OCI-LY7 (cell line): Measurements from ENCODE around the gene ZNF519.
"Not testable (repeated sequence)": the region's sequence is repeated elsewhere in the genome, so short reads cannot be mapped to it uniquely, and the experiment has no call there.

Experiments
- EZH2phosphoT487 ChIP-seq: fragments of 200-600 bp; sonication (generic); IDR thresholded peaks from 2 replicates; pipeline ENCODE4 v1.6.1; 2018; ENCODE audit warnings: low read depth, borderline replicate concordance, mild to moderate bottlenecking, mixed run types, antibody characterized with exemption, low read length, moderate library complexity, mixed read lengths
- TF ChIP-seq, protein P1 (sequence below): fragments of 200-600 bp; sonication (generic); conservative IDR thresholded peaks from 2 replicates; pipeline ENCODE4 v1.5.1; 2014; ENCODE audit warnings: mild to moderate bottlenecking, antibody characterized with exemption, low read length, moderate library complexity, mixed read lengths

DNA sequence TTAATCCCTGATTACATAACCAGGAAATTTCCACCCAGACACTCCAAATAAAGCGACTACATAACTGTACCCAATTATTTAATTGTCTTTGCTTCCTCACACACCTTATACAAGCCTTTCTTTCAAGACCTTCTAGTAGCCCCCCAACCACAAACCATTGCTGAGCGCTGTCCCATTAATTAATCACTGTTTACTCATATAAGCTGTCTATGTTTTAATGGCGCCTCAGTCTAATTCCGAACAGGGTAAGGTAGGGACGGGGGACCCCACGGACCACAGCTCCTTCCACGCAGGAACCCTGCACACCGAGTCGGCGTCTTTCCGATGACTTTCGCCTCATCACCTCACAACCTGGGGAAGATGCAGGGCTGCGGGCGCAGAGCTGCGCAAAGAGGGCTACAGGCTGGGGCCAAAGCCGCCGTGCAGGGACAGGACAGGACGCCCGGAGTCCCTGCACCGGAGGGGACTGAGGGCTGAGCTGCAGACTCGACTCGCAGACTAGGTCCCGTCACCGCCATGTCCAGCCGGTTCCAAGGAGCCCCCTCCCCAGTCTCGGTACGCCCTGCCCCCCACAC is 452 bp downstream of the ZNF519 start:
- TF ChIP-seq, protein P1, sequence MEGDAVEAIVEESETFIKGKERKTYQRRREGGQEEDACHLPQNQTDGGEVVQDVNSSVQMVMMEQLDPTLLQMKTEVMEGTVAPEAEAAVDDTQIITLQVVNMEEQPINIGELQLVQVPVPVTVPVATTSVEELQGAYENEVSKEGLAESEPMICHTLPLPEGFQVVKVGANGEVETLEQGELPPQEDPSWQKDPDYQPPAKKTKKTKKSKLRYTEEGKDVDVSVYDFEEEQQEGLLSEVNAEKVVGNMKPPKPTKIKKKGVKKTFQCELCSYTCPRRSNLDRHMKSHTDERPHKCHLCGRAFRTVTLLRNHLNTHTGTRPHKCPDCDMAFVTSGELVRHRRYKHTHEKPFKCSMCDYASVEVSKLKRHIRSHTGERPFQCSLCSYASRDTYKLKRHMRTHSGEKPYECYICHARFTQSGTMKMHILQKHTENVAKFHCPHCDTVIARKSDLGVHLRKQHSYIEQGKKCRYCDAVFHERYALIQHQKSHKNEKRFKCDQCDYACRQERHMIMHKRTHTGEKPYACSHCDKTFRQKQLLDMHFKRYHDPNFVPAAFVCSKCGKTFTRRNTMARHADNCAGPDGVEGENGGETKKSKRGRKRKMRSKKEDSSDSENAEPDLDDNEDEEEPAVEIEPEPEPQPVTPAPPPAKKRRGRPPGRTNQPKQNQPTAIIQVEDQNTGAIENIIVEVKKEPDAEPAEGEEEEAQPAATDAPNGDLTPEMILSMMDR, result not testable (repeated sequence)
- not testable (repeated sequence) for TF ChIP-seq EZH2phosphoT487
